Fibroblast of lung (primary cell): Measurements from ENCODE around the gene MCF2L2.

Experiments
- CTCF ChIP-seq, 2 donors: IDR thresholded peaks in 1 of 2; conservative IDR thresholded peaks in 1 of 2; 1 replicate in 1 of 2; 2 replicates in 1 of 2; pipeline ENCODE4 v1.5.1; 2011 to 2012; ENCODE audit warnings: low read length in 2 of 2, control low read depth in 1 of 2, inconsistent platforms in 1 of 2, low read depth in 1 of 2, mild to moderate bottlenecking in 1 of 2
- EZH2 ChIP-seq: IDR thresholded peaks from 2 replicates; pipeline ENCODE4 v1.5.1; 2012; ENCODE audit warnings: low read length, control low read depth, mild to moderate bottlenecking; ENCODE audit errors: missing control alignments

GRCh38 chr3:183178833-183179549, 249.4 kb downstream of the MCF2L2 start:
- TF ChIP-seq CTCF (conservative IDR thresholded peaks at IDR 0.05 in 1 of 2, IDR thresholded peaks at IDR 0.05 in 1 of 2; ENCODE audit: low read depth in 1 of 2, low read length in 2 of 2) (peak in 1 of 2 donors; percentile 8), EZH2 (no peak)
